Measurements from ENCODE around the gene S1PR2.

The S1PR2 gene

DNA sequence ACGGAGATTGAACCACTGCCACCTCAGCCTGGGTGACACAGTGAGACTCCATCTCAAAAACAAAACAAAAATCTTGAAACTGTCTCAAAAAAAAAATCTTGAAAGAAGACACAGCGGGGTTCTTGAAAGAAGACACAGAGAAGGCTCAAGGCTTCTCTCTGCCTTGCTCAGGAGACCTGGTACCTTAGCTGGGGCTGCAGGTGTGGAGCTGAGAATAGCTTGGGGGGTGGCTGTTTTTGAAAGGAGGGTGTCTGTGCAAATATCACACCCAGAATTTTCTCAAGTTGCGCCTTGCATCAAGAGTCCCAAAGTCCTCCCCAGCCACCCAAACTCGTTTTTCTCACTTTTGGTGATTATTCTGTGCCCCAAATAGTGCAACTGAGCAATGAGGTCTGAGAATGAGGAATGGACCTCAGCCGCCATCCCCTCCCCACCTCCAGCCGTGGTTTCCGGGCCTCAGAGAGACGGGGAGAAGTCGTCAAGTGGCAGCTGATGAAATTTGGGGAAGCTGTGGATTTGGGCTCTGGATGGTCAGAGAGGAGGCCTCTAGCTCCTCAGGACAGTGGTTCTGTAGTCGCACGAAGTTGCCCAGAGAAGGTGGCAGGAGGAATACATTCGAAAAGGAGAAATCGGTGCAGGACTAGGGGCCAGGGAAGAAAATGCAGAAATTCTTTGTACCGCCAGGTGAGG lies 8.8 kb downstream of the S1PR2 start:
- no peak overlapping the region for H2BK5ac ChIP-seq (ENCODE audit: low read depth, low read length, poor library complexity, severe bottlenecking)
- peaks cover 5% of the 10 kb centered on the region for H3K79me1 ChIP-seq (replicated peaks; ENCODE audit: low read length, poor library complexity, severe bottlenecking)
- H2BK120ac ChIP-seq (ENCODE audit: low read depth, low read length): no peak overlapping the region
- no peak overlapping the region for H3K9ac ChIP-seq (ENCODE audit: low read length)
- no peak overlapping the region for H4K91ac ChIP-seq (ENCODE audit: low read length)
- no peaks in the 10 kb centered on the region for H3K27me3 ChIP-seq (ENCODE audit: control insufficient read depth in 1 of 2, insufficient read depth in 1 of 2, low read length in 2 of 2)
- DNase-seq: no peak
- H3K4me2 ChIP-seq (ENCODE audit: low read length, poor library complexity, severe bottlenecking): no peak overlapping the region
- WGBS: 90% methylated on average over 13 of the region's 14 CpGs
- H3K4me3 ChIP-seq (ENCODE audit: insufficient read depth in 1 of 2, low read depth in 1 of 2, low read length in 2 of 2): no peak overlapping the region
- H4K8ac ChIP-seq (ENCODE audit: low read length): no peak overlapping the region
- H3K18ac ChIP-seq (ENCODE audit: low read depth in 1 of 2, low read length in 2 of 2): no peak overlapping the region
- peaks cover 15 to 30% of the 10 kb centered on the region in 2 experiments for H3K36me3 ChIP-seq (ENCODE audit: control insufficient read depth in 1 of 2, insufficient read depth in 2 of 2, low read depth in 1 of 2, low read length in 2 of 2)
- H2AK5ac ChIP-seq (ENCODE audit: low read length, severe bottlenecking): no peak overlapping the region
- H2AFZ ChIP-seq (ENCODE audit: low read depth, low read length): no peak overlapping the region
- H3K27ac ChIP-seq (ENCODE audit: low read length, poor library complexity, severe bottlenecking): no peak overlapping the region
- no peak overlapping the region for H3K4ac ChIP-seq (ENCODE audit: low read depth in 1 of 2, low read length in 2 of 2)
- H2BK15ac ChIP-seq (ENCODE audit: low read depth, poor library complexity, severe bottlenecking): no peak overlapping the region
- H3K23ac ChIP-seq (ENCODE audit: low read length in 2 of 2): no peak overlapping the region
- H3K9me3 ChIP-seq (ENCODE audit: control insufficient read depth, low read length): no peaks in the 10 kb centered on the region
- peaks cover 3% of the 10 kb centered on the region for H3K4me1 ChIP-seq (ENCODE audit: control insufficient read depth, insufficient read depth, low read depth, low read length)
- H3K14ac ChIP-seq (ENCODE audit: low read length in 2 of 2): no peak overlapping the region
- H2BK12ac ChIP-seq (ENCODE audit: low read length in 2 of 2): no peak overlapping the region

DNA sequence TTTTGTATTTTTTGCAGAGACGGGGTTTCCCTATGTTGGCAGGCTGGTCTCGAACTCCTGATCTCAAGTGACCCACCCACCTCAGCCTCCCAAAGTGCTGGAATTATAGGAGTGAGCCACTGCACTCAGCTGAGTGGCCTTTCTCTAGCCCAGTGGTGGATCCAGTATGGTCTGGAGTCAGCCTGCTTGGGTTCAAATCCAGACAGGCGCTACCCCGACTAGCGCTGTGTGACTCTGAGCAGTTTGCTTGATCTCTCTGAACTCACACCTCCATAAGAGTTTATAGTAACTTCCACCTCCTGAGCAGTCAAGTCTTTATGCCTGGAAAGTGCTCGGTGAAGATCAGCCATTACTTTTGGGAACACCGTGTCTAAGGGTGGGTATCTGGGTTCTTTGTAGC lies 10.4 kb downstream of the S1PR2 start:
- Histone ChIP-seq H4K8ac (ENCODE audit: low read length) (no peak overlapping the region), H3K79me1 (replicated peaks; ENCODE audit: low read length, poor library complexity, severe bottlenecking) (peaks cover 3% of the 10 kb centered on the region), H3K18ac (ENCODE audit: low read depth in 1 of 2, low read length in 2 of 2) (no peak overlapping the region), H3K36me3 (ENCODE audit: control insufficient read depth in 1 of 2, insufficient read depth in 2 of 2, low read depth in 1 of 2, low read length in 2 of 2) (peaks cover 15 to 30% of the 10 kb centered on the region in 2 experiments), H3K14ac (ENCODE audit: low read length in 2 of 2) (no peak overlapping the region), H2BK5ac (ENCODE audit: low read depth, low read length, poor library complexity, severe bottlenecking) (no peak overlapping the region), H2BK12ac (ENCODE audit: low read length in 2 of 2) (no peak overlapping the region), H3K9ac (ENCODE audit: low read length) (no peak overlapping the region), H3K9me3 (ENCODE audit: control insufficient read depth, low read length) (no peaks in the 10 kb centered on the region), H2BK120ac (ENCODE audit: low read depth, low read length) (no peak overlapping the region), H2AFZ (ENCODE audit: low read depth, low read length) (no peak overlapping the region), H3K4ac (ENCODE audit: low read depth in 1 of 2, low read length in 2 of 2) (no peak overlapping the region), H3K4me3 (ENCODE audit: insufficient read depth in 1 of 2, low read depth in 1 of 2, low read length in 2 of 2) (no peak overlapping the region), H3K27ac (ENCODE audit: low read length, poor library complexity, severe bottlenecking) (no peak overlapping the region), H3K27me3 (ENCODE audit: control insufficient read depth in 1 of 2, insufficient read depth in 1 of 2, low read length in 2 of 2) (no peaks in the 10 kb centered on the region), H3K4me2 (ENCODE audit: low read length, poor library complexity, severe bottlenecking) (no peak overlapping the region), H3K23ac (ENCODE audit: low read length in 2 of 2) (no peak overlapping the region), H2BK15ac (ENCODE audit: low read depth, poor library complexity, severe bottlenecking) (no peak overlapping the region), H4K91ac (ENCODE audit: low read length) (no peak overlapping the region), H3K4me1 (ENCODE audit: control insufficient read depth, insufficient read depth, low read depth, low read length) (peaks cover 3% of the 10 kb centered on the region), H2AK5ac (ENCODE audit: low read length, severe bottlenecking) (no peak overlapping the region)
- 98% methylated on average over 6 of the region's 7 CpGs for WGBS
- no peak for DNase-seq

DNA sequence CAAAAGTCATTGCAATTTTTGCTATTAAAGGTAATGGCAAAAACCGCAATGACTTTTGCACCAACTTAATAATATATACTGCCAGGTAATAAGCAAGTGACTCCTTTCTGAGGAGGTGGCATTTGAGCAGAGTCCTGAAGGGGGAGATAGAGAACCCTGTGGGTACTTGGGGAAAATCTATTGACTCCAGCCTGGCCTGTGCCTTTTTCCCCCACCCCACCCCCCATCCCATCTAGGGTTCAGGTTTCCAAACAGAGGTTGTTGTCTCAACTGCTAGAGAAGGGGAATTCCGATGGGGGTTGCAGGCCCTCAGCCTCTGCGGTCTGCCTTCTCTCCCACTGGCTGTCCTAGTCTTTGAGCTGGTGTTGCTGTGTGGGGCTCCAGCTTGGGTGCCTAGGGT lies 11.5 kb downstream of the S1PR2 start:
- Histone ChIP-seq H2AK5ac (ENCODE audit: low read length, severe bottlenecking) (no peak overlapping the region), H2AFZ (ENCODE audit: low read depth, low read length) (no peak overlapping the region), H3K9me3 (ENCODE audit: control insufficient read depth, low read length) (no peaks in the 10 kb centered on the region), H3K36me3 (ENCODE audit: control insufficient read depth in 1 of 2, insufficient read depth in 2 of 2, low read depth in 1 of 2, low read length in 2 of 2) (peaks cover 14 to 27% of the 10 kb centered on the region in 2 experiments), H3K27ac (ENCODE audit: low read length, poor library complexity, severe bottlenecking) (no peak overlapping the region), H3K9ac (ENCODE audit: low read length) (no peak overlapping the region), H3K27me3 (ENCODE audit: control insufficient read depth in 1 of 2, insufficient read depth in 1 of 2, low read length in 2 of 2) (no peaks in the 10 kb centered on the region), H3K18ac (ENCODE audit: low read depth in 1 of 2, low read length in 2 of 2) (no peak overlapping the region), H2BK5ac (ENCODE audit: low read depth, low read length, poor library complexity, severe bottlenecking) (no peak overlapping the region), H3K4ac (ENCODE audit: low read depth in 1 of 2, low read length in 2 of 2) (no peak overlapping the region), H4K91ac (ENCODE audit: low read length) (no peak overlapping the region), H3K14ac (ENCODE audit: low read length in 2 of 2) (no peak overlapping the region), H3K79me1 (replicated peaks; ENCODE audit: low read length, poor library complexity, severe bottlenecking) (peaks cover 3% of the 10 kb centered on the region), H3K4me1 (ENCODE audit: control insufficient read depth, insufficient read depth, low read depth, low read length) (peaks cover 3% of the 10 kb centered on the region), H2BK120ac (ENCODE audit: low read depth, low read length) (no peak overlapping the region), H4K8ac (ENCODE audit: low read length) (no peak overlapping the region), H3K4me2 (ENCODE audit: low read length, poor library complexity, severe bottlenecking) (no peak overlapping the region), H3K4me3 (ENCODE audit: insufficient read depth in 1 of 2, low read depth in 1 of 2, low read length in 2 of 2) (no peak overlapping the region), H2BK12ac (ENCODE audit: low read length in 2 of 2) (no peak overlapping the region), H2BK15ac (ENCODE audit: low read depth, poor library complexity, severe bottlenecking) (no peak overlapping the region), H3K23ac (ENCODE audit: low read length in 2 of 2) (no peak overlapping the region)
- DNase-seq: peak; percentile 36
- 68% methylated on average over 2 of the region's 3 CpGs for WGBS

DNA sequence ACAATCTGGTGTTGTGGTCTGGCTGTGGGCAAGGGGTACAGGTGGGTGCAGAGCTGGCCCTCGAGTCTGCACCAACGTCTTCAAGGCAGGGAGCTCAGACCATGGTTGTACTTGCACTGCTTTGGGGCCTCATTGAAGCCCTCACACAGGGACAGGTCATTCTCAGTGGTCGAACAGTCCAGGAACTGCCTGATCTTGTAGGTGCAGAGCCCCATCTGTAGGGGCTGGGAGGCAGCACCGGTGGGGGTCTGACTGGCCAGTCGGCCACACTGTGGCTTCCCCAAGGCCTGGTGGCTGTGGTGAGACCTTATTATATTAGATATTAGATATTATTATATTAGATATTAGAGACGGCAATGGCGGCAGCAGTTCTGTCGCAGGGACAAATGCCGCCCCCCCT lies 14.0 kb downstream of the S1PR2 start:
- Histone ChIP-seq H3K4me1 (ENCODE audit: control insufficient read depth, insufficient read depth, low read depth, low read length) (peaks cover 3% of the 10 kb centered on the region), H2BK12ac (ENCODE audit: low read length in 2 of 2) (no peak overlapping the region), H3K27ac (ENCODE audit: low read length, poor library complexity, severe bottlenecking) (no peak overlapping the region), H2BK15ac (ENCODE audit: low read depth, poor library complexity, severe bottlenecking) (no peak overlapping the region), H4K91ac (ENCODE audit: low read length) (no peak overlapping the region), H4K8ac (ENCODE audit: low read length) (no peak overlapping the region), H3K18ac (ENCODE audit: low read depth in 1 of 2, low read length in 2 of 2) (no peak overlapping the region), H3K14ac (ENCODE audit: low read length in 2 of 2) (no peak overlapping the region), H3K4ac (ENCODE audit: low read depth in 1 of 2, low read length in 2 of 2) (no peak overlapping the region), H2BK5ac (ENCODE audit: low read depth, low read length, poor library complexity, severe bottlenecking) (no peak overlapping the region), H3K9ac (ENCODE audit: low read length) (no peak overlapping the region), H3K4me2 (ENCODE audit: low read length, poor library complexity, severe bottlenecking) (no peak overlapping the region), H3K79me1 (replicated peaks; ENCODE audit: low read length, poor library complexity, severe bottlenecking) (no peaks in the 10 kb centered on the region), H2AFZ (ENCODE audit: low read depth, low read length) (no peak overlapping the region), H2BK120ac (ENCODE audit: low read depth, low read length) (no peak overlapping the region), H3K9me3 (ENCODE audit: control insufficient read depth, low read length) (no peaks in the 10 kb centered on the region), H3K27me3 (ENCODE audit: control insufficient read depth in 1 of 2, insufficient read depth in 1 of 2, low read length in 2 of 2) (no peaks in the 10 kb centered on the region), H3K4me3 (ENCODE audit: insufficient read depth in 1 of 2, low read depth in 1 of 2, low read length in 2 of 2) (no peak overlapping the region), H2AK5ac (ENCODE audit: low read length, severe bottlenecking) (no peak overlapping the region), H3K36me3 (ENCODE audit: control insufficient read depth in 1 of 2, insufficient read depth in 2 of 2, low read depth in 1 of 2, low read length in 2 of 2) (peaks cover 0 to 6% of the 10 kb centered on the region in 2 experiments), H3K23ac (ENCODE audit: low read length in 2 of 2) (no peak overlapping the region)
- DNase-seq: no peak
- WGBS: 77% methylated on average over 7 of the region's 9 CpGs
